Measurements from ENCODE around the gene ZBTB38. TPM values are rescaled to one million over a fixed set of nuclear protein-coding genes. Genes with fewer than 3 reads are reported as not detected.

The ZBTB38 gene
- total and polyA plus RNA-seq, 2 of the 13 experiments (the other 11 are each of a cell fraction or from before 2014, with no cell fraction given), result 26.8 to 51.7 TPM

DNA sequence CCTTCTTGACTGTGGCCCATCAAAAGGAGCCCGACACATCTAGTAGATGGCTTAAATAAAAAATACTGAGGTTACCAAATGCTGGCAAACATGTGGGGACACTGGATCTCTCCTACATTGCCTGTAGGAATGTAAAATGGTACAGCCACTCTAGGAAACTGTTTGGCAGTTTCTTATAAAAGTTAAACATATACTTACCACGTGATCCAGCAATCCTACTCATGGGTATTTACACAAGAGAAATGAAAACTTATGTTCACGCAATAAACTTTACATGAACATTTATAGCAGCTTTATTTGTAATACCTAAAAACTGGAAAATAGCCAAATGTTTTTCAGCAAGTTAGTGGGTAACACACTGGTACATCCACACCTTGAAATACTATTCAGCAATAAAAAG, 9.1 kb downstream of the ZBTB38 start (continued):
- TF ChIP-seq HNF1A (IDR thresholded peaks at IDR 0.05; ENCODE audit: low read depth) (no peak), HNF1A (CRISPR knock-in tag; IDR thresholded peaks at IDR 0.05; ENCODE audit: borderline replicate concordance) (no peak), ZNF232 (CRISPR knock-in tag; IDR thresholded peaks at IDR 0.05; ENCODE audit: borderline replicate concordance) (no peak), ZNF891 (CRISPR knock-in tag; IDR thresholded peaks at IDR 0.05) (no peak), ZNF331 (CRISPR knock-in tag; IDR thresholded peaks at IDR 0.05) (no peak), SP1 (IDR thresholded peaks at IDR 0.05) (no peak), SP1 (CRISPR knock-in tag; IDR thresholded peaks at IDR 0.05) (no peak), ZNF12 (CRISPR knock-in tag; IDR thresholded peaks at IDR 0.05) (no peak), ZNF790 (CRISPR knock-in tag; IDR thresholded peaks at IDR 0.05; ENCODE audit: borderline replicate concordance) (no peak)

DNA sequence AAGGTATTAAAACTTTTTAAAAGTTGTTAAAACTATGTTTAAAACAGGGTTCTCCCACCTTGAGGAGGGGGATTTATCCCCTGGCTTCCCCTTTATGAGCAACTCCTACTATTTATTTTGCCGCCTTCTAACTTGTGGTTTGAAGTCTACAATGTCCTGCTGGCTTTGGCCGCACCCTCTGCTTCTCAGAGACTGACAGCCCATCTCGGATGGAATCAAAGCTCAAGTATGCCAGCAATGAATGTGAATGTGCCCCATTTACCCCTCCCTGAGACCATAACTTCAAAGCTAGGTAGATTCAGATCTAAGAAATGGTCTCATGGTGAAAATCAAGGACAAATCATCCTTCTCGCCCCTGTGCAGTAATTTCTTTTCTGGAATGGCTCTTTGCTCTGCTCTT, 10.3 kb downstream of the ZBTB38 start:
- Histone ChIP-seq H3K36me3 (replicated peaks in 1 of 2; ENCODE audit: control insufficient read depth in 1 of 2, insufficient read depth in 2 of 2, low read length in 2 of 2) (peaks cover 14 to 72% of the 10 kb centered on the region in 2 experiments), H3K79me2 (ENCODE audit: insufficient read depth, low read length) (no peaks in the 10 kb centered on the region), H3K4me2 (ENCODE audit: low read depth, low read length) (no peak overlapping the region), H3K9me3 (ENCODE audit: low read length) (no peaks in the 10 kb centered on the region), H2AFZ (ENCODE audit: low read length) (no peak overlapping the region), H4K20me1 (ENCODE audit: insufficient read depth, low read length) (no peaks in the 10 kb centered on the region), H3K27ac (ENCODE audit: extremely low read length, insufficient read depth, low read length) (no peak overlapping the region), H3K4me3 (replicated peaks in 1 of 3; ENCODE audit: insufficient read depth in 1 of 3, low read depth in 2 of 3, low read length in 3 of 3) (no peak overlapping the region), H3K9ac (ENCODE audit: insufficient read depth, low read depth, low read length) (no peak overlapping the region), H3K4me1 (ENCODE audit: insufficient read depth, low read length) (no peaks in the 10 kb centered on the region), H3K27me3 (ENCODE audit: control insufficient read depth in 1 of 2, insufficient read depth in 2 of 2, low read length in 2 of 2) (no peaks in the 10 kb centered on the region)
- FAIRE-seq (no peak), DNase-seq (ENCODE audit: low spot score) (no peak), ATAC-seq (no peak)
- POLR2A ChIA-PET, result interaction anchor here (0.6 kb wide), 1 partner anchor 96 kb away, joined by 3 read pairs; no protein-coding TSS in a partner anchor
- CTCF ChIA-PET (ENCODE audit: low intra/inter-chr PET ratio, low total read pairs), result no interaction called here
- in situ Hi-C loops (cut with HindIII; ENCODE audit: extremely low pct_ligation_motif_present, low pct_unique_long_range_greater_than_20kb) (no loop called here), intact Hi-C loops (cut with micrococcal nuclease; ENCODE audit: unreplicated experiment) (no loop called here)
- 95% methylated on average over 4 of the region's 4 CpGs for WGBS (ENCODE audit: low lambda C conversion rate)
- BruUV-seq (replicated peaks), result no TSS peak
- no peak for TF ChIP-seq NR2F2 (IDR thresholded peaks at IDR 0.05; ENCODE audit: borderline replicate concordance, low read depth)
- no peak for TF ChIP-seq ZNF501 (CRISPR knock-in tag; IDR thresholded peaks at IDR 0.05)
- no peak for TF ChIP-seq TCF12 (IDR thresholded peaks at IDR 0.05)
- no peak for TF ChIP-seq TCF12 (CRISPR knock-in tag; IDR thresholded peaks at IDR 0.05)
- TF ChIP-seq, protein P1, sequence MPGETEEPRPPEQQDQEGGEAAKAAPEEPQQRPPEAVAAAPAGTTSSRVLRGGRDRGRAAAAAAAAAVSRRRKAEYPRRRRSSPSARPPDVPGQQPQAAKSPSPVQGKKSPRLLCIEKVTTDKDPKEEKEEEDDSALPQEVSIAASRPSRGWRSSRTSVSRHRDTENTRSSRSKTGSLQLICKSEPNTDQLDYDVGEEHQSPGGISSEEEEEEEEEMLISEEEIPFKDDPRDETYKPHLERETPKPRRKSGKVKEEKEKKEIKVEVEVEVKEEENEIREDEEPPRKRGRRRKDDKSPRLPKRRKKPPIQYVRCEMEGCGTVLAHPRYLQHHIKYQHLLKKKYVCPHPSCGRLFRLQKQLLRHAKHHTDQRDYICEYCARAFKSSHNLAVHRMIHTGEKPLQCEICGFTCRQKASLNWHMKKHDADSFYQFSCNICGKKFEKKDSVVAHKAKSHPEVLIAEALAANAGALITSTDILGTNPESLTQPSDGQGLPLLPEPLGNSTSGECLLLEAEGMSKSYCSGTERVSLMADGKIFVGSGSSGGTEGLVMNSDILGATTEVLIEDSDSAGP (CRISPR knock-in tag; IDR thresholded peaks at IDR 0.05; ENCODE audit: borderline replicate concordance), result no peak
- no peak for TF ChIP-seq PRMT3 (CRISPR knock-in tag; IDR thresholded peaks at IDR 0.05; ENCODE audit: borderline replicate concordance, low read depth)
- no peak for TF ChIP-seq BCL6 (CRISPR knock-in tag; IDR thresholded peaks at IDR 0.05)
- no peak for TF ChIP-seq MTF1 (CRISPR knock-in tag; IDR thresholded peaks at IDR 0.05)
- no peak for TF ChIP-seq MAFG (CRISPR knock-in tag; IDR thresholded peaks at IDR 0.05)
- TF ChIP-seq ZNF430 (CRISPR knock-in tag; IDR thresholded peaks at IDR 0.05), result no peak
- TF ChIP-seq CCAR2 (optimal IDR thresholded peaks at IDR 0.05; ENCODE audit: low read depth, low read length), result no peak
- TF ChIP-seq GFI1 (CRISPR knock-in tag; IDR thresholded peaks at IDR 0.05; ENCODE audit: borderline replicate concordance), result no peak
- TF ChIP-seq SRSF1 (optimal IDR thresholded peaks at IDR 0.05; ENCODE audit: low read depth, low read length), result no peak
- no peak for TF ChIP-seq FOXK2 (IDR thresholded peaks at IDR 0.05)

Data from HepG2 (cell line).